Colonic mucosa (tissue), 4 donors: Measurements from ENCODE around the gene RAI14. TPM values are rescaled to one million over a fixed set of nuclear protein-coding genes. Genes with fewer than 3 reads are reported as not detected.

ENCODE experiments used
- DNase-seq: peaks from one replicate; pipeline ENCODE4 v3.0.0-alpha.2; 2020
- H3K27ac ChIP-seq: fragments of 200-600 bp; one replicate; pipeline ENCODE4 v1.8.0; 2021
- H3K27me3 ChIP-seq: fragments of 200-600 bp; one replicate; pipeline ENCODE4 v1.8.0; 2021
- H3K36me3 ChIP-seq: fragments of 200-600 bp; one replicate; pipeline ENCODE4 v1.8.0; 2021
- H3K4me1 ChIP-seq: fragments of 200-600 bp; one replicate; pipeline ENCODE4 v1.8.0; 2021; ENCODE audit warnings: mild to moderate bottlenecking
- H3K4me3 ChIP-seq: fragments of 200-600 bp; one replicate; pipeline ENCODE4 v1.8.0; 2021
- H3K9ac ChIP-seq, 2 donors: one replicate each; pipeline ENCODE4 v1.7.0; 2013; ENCODE audit warnings: control low read depth in 2 of 2, low read depth in 2 of 2, low read length in 2 of 2
- H3K9me3 ChIP-seq: fragments of 200-600 bp; one replicate; pipeline ENCODE4 v1.8.0; 2021
- CTCF ChIP-seq: fragments of 200-600 bp; IDR thresholded peaks from one replicate; pipeline ENCODE4 v1.8.0; 2022; ENCODE audit warnings: antibody characterized with exemption, mild to moderate bottlenecking
- intact Hi-C: fragments of 100-400 bp; cut with DNase I; formaldehyde crosslinking; loops from one replicate; pipeline ENCODE4 v1.14.1; 2022
- total RNA-seq, 2 donors: library from RNA; stranded (reverse); fragmentation: NEBNext Ultra II Directional in 1 of 2; extraction: Animal tissue kit (Norgen Biotek cat#: 25700) in 1 of 2; gene quantifications; one replicate each; pipeline ENCODE4 v1.2.1, GENCODE V29; 2021
- donor health status: healthy.
- donor health status: DM: no; HTN: no; CAD: no.
- donor health status: DM: no; HTN: no; CAD: no.

Gene RAI14
- total RNA-seq, 2 donors from 2014 or later, result 15.9 to 25.7 TPM

DNA sequence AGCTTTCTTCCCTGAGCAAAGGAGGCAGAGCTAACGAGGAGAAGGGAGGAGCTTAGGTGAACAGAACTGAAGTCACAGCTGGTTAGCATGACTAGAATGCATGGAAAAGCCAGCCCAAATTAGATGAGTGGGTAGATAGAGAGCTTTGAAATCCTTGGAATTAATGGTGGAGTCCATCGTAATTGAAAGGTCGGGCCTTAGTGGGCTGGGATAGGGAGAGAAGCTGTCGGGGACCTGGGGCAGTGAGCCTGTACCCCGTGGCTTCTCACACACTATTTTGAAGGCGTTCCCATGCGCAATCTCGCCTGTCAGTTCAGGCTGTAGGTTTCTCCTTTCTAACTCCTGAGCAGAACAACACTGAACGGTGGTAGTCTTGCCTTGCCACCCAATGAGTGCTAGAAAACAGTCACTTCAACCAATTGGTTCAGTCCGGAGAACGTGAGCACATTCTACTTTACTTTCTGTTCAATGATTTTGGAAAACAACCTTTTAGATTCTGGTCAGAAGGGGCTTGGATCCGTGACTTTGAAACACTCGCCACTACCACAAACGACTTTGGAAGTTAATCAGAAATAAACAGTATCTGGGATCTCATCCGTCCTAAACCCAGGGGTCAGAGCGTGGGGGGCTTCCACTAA is 655 bp upstream of the RAI14 start:
- peak; percentile 62 for DNase-seq
- Histone ChIP-seq H3K27me3 (no peaks in the 10 kb centered on the region), H3K36me3 (no peaks in the 10 kb centered on the region), H3K4me3 (peak overlapping the region; percentile 68), H3K9ac (peak overlapping the region; percentile 64 to 71), H3K4me1 (peaks cover 6% of the 10 kb centered on the region), H3K27ac (peak overlapping the region; percentile 82), H3K9me3 (no peaks in the 10 kb centered on the region)
- no peak for TF ChIP-seq CTCF
- intact Hi-C loops, result loop anchor here (10.0 kb wide), 2 partner anchors 131 to 179 kb away; partner anchors contain the start of gene TTC23L

DNA sequence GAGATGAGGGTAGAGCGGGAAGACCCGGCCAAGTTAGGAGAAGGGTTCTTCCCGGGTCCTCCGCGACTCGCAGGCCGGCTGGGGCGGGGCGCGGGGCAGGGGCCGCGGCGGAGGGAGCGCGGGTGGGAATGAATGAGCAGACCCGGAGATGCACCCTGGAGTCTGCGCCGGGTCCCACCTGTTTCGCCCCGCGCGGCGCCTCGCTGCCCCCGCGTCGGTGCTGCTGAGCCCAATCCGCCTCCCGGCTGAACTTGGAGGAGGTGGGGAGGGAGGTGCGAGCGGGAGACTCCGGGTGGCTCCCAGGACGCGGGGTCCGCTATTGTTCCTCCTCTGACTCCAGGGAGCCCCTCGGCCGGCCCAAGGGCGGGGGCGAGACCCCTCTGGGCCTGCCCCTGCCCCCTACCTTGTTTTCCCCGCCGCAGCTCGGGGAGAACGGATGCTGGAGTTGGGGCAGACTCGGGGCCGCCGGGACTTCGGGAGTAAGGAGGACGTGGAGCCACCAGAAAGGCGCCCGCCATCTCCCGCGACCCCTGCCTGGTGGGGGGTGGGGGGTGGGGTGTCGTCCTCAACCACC is 659 bp downstream of the RAI14 start:
- Histone ChIP-seq H3K27me3 (no peaks in the 10 kb centered on the region), H3K9ac (peak overlapping the region; percentile 58 to 71), H3K27ac (peak overlapping the region; percentile 82), H3K9me3 (no peaks in the 10 kb centered on the region), H3K4me3 (peak overlapping the region; percentile 68), H3K4me1 (peaks cover 6% of the 10 kb centered on the region), H3K36me3 (no peaks in the 10 kb centered on the region)
- intact Hi-C loops, result loop anchor here (10.0 kb wide), 2 partner anchors 132 to 178 kb away; partner anchors contain the start of gene TTC23L
- peak; percentile 25 for DNase-seq
- no peak for TF ChIP-seq CTCF

GRCh38 chr5:34657274-34657921 is 1.3 kb downstream of the RAI14 start:
- no peaks in the 10 kb centered on the region for H3K36me3 ChIP-seq
- DNase-seq, result peak; percentile 23
- no peak for TF ChIP-seq CTCF
- peak overlapping the region; percentile 58 for H3K9ac ChIP-seq
- no peaks in the 10 kb centered on the region for H3K9me3 ChIP-seq
- H3K4me3 ChIP-seq, result peak overlapping the region; percentile 68
- intact Hi-C loops, result loop anchor here (10.0 kb wide), 2 partner anchors 133 to 177 kb away; partner anchors contain the start of gene TTC23L
- H3K27ac ChIP-seq, result peak overlapping the region; percentile 82
- H3K27me3 ChIP-seq, result no peaks in the 10 kb centered on the region
- peaks cover 6% of the 10 kb centered on the region for H3K4me1 ChIP-seq

DNA sequence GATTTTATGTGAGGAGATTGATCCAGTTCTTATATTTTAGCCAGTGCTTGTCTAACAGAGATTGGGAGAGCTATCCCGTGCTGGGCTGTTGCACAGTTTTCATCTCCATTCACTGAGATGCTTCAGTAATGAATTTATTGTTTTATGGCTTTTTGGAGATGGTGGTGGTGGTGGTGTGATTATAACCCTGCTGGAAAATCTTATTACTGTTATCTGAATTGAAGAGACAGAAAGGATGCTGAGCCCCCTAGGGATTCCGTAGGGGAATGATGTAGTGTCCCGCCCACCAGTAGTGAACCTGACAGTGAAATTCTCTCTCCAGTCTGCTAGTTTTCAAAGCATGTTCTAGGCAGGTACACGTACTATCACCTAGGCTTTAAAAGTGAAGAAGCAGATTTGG is 1.9 kb downstream of the RAI14 start:
- H3K4me1 ChIP-seq, result peaks cover 6% of the 10 kb centered on the region
- no peaks in the 10 kb centered on the region for H3K36me3 ChIP-seq
- no peak overlapping the region for H3K27ac ChIP-seq
- H3K9ac ChIP-seq, result no peak overlapping the region
- no peaks in the 10 kb centered on the region for H3K27me3 ChIP-seq
- no peak for DNase-seq
- no peak overlapping the region for H3K4me3 ChIP-seq
- intact Hi-C loops, result loop anchor here (10.0 kb wide), 2 partner anchors 133 to 177 kb away; partner anchors contain the start of gene TTC23L
- no peaks in the 10 kb centered on the region for H3K9me3 ChIP-seq
- TF ChIP-seq CTCF, result no peak

- TF ChIP-seq CTCF, result no peak
- no peak for DNase-seq
- intact Hi-C loops, result loop anchor here (10.0 kb wide), 2 partner anchors 134 to 176 kb away; partner anchors contain the start of gene TTC23L
- no peak overlapping the region for H3K27ac ChIP-seq
- no peaks in the 10 kb centered on the region for H3K27me3 ChIP-seq
- H3K4me3 ChIP-seq, result no peak overlapping the region
- no peaks in the 10 kb centered on the region for H3K36me3 ChIP-seq
- peaks cover 6% of the 10 kb centered on the region for H3K4me1 ChIP-seq
- no peak overlapping the region for H3K9ac ChIP-seq
- H3K9me3 ChIP-seq, result no peaks in the 10 kb centered on the region
Observed at GRCh38 chr5:34659168-34659567, 3.0 kb downstream of the RAI14 start.
